Muscle of leg (tissue), 11 donors: ENCODE data around the gene SLC7A1. TPM values are rescaled to one million over a fixed set of nuclear protein-coding genes. Genes with fewer than 3 reads are reported as not detected.

Experiments
- DNase-seq: peaks from one replicate; pipeline ENCODE4 v3.0.0; 2013
- H3K27ac ChIP-seq: one replicate; pipeline ENCODE4 v1.5.1; 2013; ENCODE audit warnings: mild to moderate bottlenecking, low read length, control low read depth
- H3K27me3 ChIP-seq: one replicate; pipeline ENCODE4 v1.6.1; 2013; ENCODE audit warnings: low read length; ENCODE audit not compliant: control insufficient read depth, insufficient read depth
- H3K36me3 ChIP-seq: one replicate; pipeline ENCODE4 v1.6.1; 2013; ENCODE audit warnings: low read length; ENCODE audit not compliant: control insufficient read depth, insufficient read depth
- H3K4me1 ChIP-seq: one replicate; pipeline ENCODE4 v1.6.1; 2013; ENCODE audit warnings: low read length; ENCODE audit not compliant: control insufficient read depth, insufficient read depth
- H3K4me3 ChIP-seq: one replicate; pipeline ENCODE4 v1.5.1; 2013; ENCODE audit warnings: low read length, control low read depth
- H3K9me3 ChIP-seq: replicated peaks from 2 replicates; pipeline ENCODE4 v1.6.1; 2013; ENCODE audit warnings: low read depth, low read length; ENCODE audit not compliant: control insufficient read depth
- WGBS: methylation state at CpG from one replicate; pipeline ENCODE4 v1.1.5; 2013; ENCODE audit warnings: missing lambda C conversion rate; ENCODE audit not compliant: insufficient coverage; 5-methylcytosine and 5-hydroxymethylcytosine counted together
- polyA plus RNA-seq, 8 donors: library from polyadenylated mRNA; unstranded; fragments of 120-200 nt; gene quantifications; one replicate each; pipeline versions ENCODE4 v1.2.1 to v1.2.3, GENCODE V29; 2013; ENCODE audit warnings: inconsistent platforms in 1 of 8, low replicate concordance in 1 of 8; ENCODE audit not compliant: insufficient read length in 8 of 8, insufficient read depth in 1 of 8
- total RNA-seq: library from RNA; stranded (reverse); fragments of 120-200 nt; gene quantifications from one replicate; pipeline ENCODE4 v1.2.4, GENCODE V29; 2013

SLC7A1 gene
- total and polyA plus RNA-seq, 9 donors: 3.6 to 12.5 (median 8.4) TPM

DNA sequence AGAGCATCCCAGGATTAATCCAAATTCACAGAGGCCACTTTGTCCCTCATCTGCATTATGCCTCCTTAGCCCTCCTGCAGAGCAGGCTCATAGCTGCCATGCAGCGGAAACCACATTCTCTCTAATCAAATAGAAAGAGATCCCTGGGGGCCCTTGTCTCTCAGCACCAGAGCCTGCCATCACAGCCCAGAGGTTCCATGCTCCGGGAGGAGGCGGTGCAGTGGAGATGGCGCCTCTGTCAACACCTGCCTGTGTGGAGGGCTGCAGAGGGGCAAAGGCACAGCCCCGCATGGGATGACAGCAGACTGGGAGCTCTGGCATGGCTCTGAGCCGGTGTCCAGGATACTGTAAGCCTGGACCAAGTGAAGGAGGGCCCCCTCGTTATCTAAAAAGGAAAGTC is 111.3 kb downstream of the SLC7A1 start:
- Histone ChIP-seq H3K27me3 (peaks cover 2% of the 10 kb centered on the region), H3K4me1 (peaks cover 14% of the 10 kb centered on the region), H3K4me3 (no peak overlapping the region), H3K36me3 (peaks cover 9% of the 10 kb centered on the region), H3K27ac (no peak overlapping the region), H3K9me3 (no peaks in the 10 kb centered on the region)
- 58% methylated on average over 6 of the region's 7 CpGs for WGBS
- no peak for DNase-seq

DNA sequence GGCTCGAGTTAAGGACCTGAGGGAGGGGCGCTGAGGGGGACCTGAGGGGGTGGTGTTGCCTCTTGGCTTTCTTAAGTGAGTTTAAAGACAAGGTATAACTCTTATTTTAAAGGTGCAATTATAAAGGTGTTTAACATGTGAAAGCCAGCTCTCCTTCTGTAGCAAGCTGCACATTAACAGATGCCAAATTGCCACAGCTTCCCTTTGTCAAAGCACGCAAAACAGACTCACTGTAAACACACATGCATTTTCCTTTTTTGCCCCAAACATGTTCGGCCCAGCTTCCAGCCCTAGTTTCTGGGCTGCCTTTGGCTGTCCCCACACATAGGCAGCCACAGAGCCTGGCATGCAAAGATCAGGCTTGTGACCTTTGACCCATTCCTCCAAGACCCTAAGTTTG is 111.9 kb downstream of the SLC7A1 start:
- Histone ChIP-seq H3K9me3 (no peaks in the 10 kb centered on the region), H3K4me3 (no peak overlapping the region), H3K27ac (no peak overlapping the region), H3K36me3 (peaks cover 9% of the 10 kb centered on the region), H3K4me1 (peaks cover 14% of the 10 kb centered on the region), H3K27me3 (peaks cover 2% of the 10 kb centered on the region)
- no peak for DNase-seq
- WGBS: 72% methylated on average over 4 of the region's 4 CpGs

GRCh38 chr13:29483211-29483610 is 112.3 kb downstream of the SLC7A1 start:
- no peak overlapping the region for H3K4me3 ChIP-seq
- H3K4me1 ChIP-seq: peaks cover 14% of the 10 kb centered on the region
- H3K36me3 ChIP-seq: peaks cover 9% of the 10 kb centered on the region
- no peak overlapping the region for H3K27ac ChIP-seq
- no peaks in the 10 kb centered on the region for H3K9me3 ChIP-seq
- DNase-seq: no peak
- 68% methylated on average over 14 of the region's 15 CpGs for WGBS
- H3K27me3 ChIP-seq: peaks cover 2% of the 10 kb centered on the region

DNA sequence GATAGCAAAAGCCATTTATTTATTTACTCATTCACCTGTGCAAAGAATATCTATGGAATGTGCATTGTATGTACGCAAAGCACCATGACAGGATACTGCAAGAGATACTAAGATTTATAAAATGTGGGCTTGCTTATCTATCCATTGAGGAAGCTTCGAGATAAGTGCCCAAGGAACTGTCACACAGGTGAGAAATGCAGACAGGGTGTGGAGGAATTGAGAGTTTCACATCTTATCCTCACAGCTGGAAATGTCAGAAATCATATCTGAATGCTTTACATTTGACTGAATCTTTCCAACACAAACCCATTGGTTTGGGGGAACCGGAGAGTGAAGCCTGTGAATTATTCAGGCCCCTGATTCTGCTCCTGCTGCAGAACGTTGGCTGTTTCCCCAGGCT is 113.0 kb downstream of the SLC7A1 start:
- Histone ChIP-seq H3K36me3 (peaks cover 8% of the 10 kb centered on the region), H3K27ac (no peak overlapping the region), H3K4me1 (peaks cover 14% of the 10 kb centered on the region), H3K27me3 (no peaks in the 10 kb centered on the region), H3K9me3 (no peaks in the 10 kb centered on the region), H3K4me3 (no peak overlapping the region)
- DNase-seq: no peak
- WGBS: no CpG with 5 or more reads among the region's 4 CpGs

- no peak for DNase-seq
- whole genome bisulfite sequencing: 89% methylated on average over 4 of the region's 5 CpGs
- H3K27ac ChIP-seq: no peak overlapping the region
- H3K4me3 ChIP-seq: no peak overlapping the region
- peaks cover 7% of the 10 kb centered on the region for H3K36me3 ChIP-seq
- H3K27me3 ChIP-seq: no peaks in the 10 kb centered on the region
- H3K9me3 ChIP-seq: no peaks in the 10 kb centered on the region
- peaks cover 14% of the 10 kb centered on the region for H3K4me1 ChIP-seq
Measured at GRCh38 chr13:29481603-29482002, 113.9 kb downstream of the SLC7A1 start.

DNA sequence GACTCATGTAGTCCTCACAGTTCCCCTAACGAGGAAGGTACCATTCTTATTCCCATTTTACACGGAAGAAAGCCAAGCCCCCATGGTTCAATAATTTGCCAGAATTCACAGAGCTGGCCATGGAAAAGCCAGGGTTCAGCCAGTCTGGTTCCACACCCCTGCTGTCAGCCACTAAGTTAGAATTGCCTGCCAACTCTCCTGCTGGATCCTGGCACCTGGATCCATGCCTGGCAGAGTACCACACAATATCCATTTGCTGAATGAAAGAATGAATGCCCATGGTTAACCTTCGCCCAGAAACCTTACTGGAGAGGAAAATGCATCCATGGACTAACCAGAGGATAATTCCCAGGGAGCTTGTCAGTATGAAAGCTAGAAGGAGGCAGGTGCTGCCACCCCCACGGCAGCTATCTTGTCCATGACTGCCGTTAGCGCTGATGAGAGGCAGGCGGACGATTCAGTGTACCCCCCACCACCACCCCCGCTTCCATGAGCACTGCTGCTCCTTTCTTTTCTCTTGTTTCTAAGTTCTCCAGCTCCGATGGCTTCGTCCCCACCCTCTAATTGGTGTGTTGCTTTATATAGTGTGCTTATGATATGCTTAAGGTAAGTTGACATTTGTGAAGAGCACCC is 114.5 kb downstream of the SLC7A1 start:
- Histone ChIP-seq H3K9me3 (no peaks in the 10 kb centered on the region), H3K4me3 (no peak overlapping the region), H3K27ac (no peak overlapping the region), H3K27me3 (no peaks in the 10 kb centered on the region), H3K4me1 (peaks cover 14% of the 10 kb centered on the region), H3K36me3 (peaks cover 7% of the 10 kb centered on the region)
- no peak for DNase-seq
- 64% methylated on average over 2 of the region's 11 CpGs for WGBS

- Histone ChIP-seq H3K9me3 (no peaks in the 10 kb centered on the region), H3K27me3 (no peaks in the 10 kb centered on the region), H3K4me3 (no peak overlapping the region), H3K4me1 (peaks cover 14% of the 10 kb centered on the region), H3K27ac (no peak overlapping the region), H3K36me3 (peaks cover 5% of the 10 kb centered on the region)
- WGBS: 59% methylated on average over 19 of the region's 25 CpGs
- peak; percentile 35 for DNase-seq
Measured at GRCh38 chr13:29479716-29480492, 115.6 kb downstream of the SLC7A1 start.

DNA sequence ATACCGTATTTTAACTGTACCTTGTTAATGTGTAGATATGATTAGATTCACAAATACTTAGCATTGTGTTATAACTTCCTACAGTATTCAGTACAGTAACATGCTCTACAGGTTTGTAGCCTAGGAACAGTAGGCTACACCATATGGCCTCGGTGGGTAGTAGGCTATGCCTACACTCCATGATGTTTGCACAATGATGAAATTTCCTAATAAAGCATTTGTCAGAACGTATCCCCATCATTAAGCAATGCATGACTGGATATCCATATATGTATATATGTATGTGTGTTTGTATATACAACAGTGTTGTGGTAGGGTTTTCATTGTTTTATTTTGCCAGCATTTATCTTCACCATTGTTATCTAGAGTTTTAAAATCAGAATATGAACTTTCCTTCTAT is 119.4 kb downstream of the SLC7A1 start:
- no peaks in the 10 kb centered on the region for H3K9me3 ChIP-seq
- H3K4me3 ChIP-seq: no peak overlapping the region
- peaks cover 9% of the 10 kb centered on the region for H3K4me1 ChIP-seq
- no peak for DNase-seq
- no peaks in the 10 kb centered on the region for H3K27me3 ChIP-seq
- no peak overlapping the region for H3K27ac ChIP-seq
- H3K36me3 ChIP-seq: peaks cover 5% of the 10 kb centered on the region
- no CpG with 5 or more reads among the region's 3 CpGs for WGBS

DNA sequence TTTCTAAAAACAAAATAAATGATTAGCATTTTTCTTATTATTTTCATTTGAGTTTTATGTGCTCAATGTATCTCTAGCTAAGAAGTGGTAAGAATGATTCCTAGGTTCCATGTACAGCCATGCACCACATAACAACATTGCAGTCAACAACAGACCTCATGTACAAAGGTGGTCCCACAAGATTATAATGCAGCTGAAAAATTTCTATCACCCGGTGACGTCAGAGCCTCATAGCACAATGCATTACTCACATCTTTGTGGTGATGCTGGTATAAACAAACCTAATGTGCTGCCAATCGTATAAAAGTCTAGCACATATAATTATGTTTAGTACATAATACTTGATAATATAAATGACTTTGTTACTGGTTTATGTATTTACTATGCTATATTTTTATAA is 120.5 kb downstream of the SLC7A1 start:
- Histone ChIP-seq H3K9me3 (no peaks in the 10 kb centered on the region), H3K4me1 (peaks cover 4% of the 10 kb centered on the region), H3K27ac (no peak overlapping the region), H3K36me3 (peaks cover 5% of the 10 kb centered on the region), H3K4me3 (no peak overlapping the region), H3K27me3 (no peaks in the 10 kb centered on the region)
- no peak for DNase-seq
- WGBS: no CpG with 5 or more reads among the region's 3 CpGs

GRCh38 chr13:29473166-29473565 is 122.3 kb downstream of the SLC7A1 start:
- no peaks in the 10 kb centered on the region for H3K9me3 ChIP-seq
- no peak overlapping the region for H3K27ac ChIP-seq
- H3K36me3 ChIP-seq: peaks cover 5% of the 10 kb centered on the region
- H3K4me3 ChIP-seq: no peak overlapping the region
- H3K4me1 ChIP-seq: no peaks in the 10 kb centered on the region
- no peaks in the 10 kb centered on the region for H3K27me3 ChIP-seq
- no CpG with 5 or more reads among the region's 4 CpGs for WGBS
- peak; percentile 89 for DNase-seq
